HL-60 (cell line): ENCODE measurements around the gene KLHDC4.

Experiments used
- CTCF ChIP-seq: IDR thresholded peaks from one replicate; pipeline ENCODE4 v1.5.1; 2011; ENCODE audit warnings: low read length, control low read depth, inconsistent platforms; ENCODE audit not compliant: insufficient read depth
- POLR2AphosphoS5 ChIP-seq: IDR thresholded peaks from 2 replicates; pipeline ENCODE4 v1.6.1; 2012; ENCODE audit warnings: low read depth

- TF ChIP-seq POLR2AphosphoS5 = no peak
- no peak for TF ChIP-seq CTCF
Observed at GRCh38 chr16:87739801-87740200, 26.0 kb downstream of the KLHDC4 start.
